HepG2 (cell line): ENCODE data around the gene COL5A1. TPM values are rescaled to one million over a fixed set of nuclear protein-coding genes. Genes with fewer than 3 reads are reported as not detected.

Source experiments
- ATAC-seq: fragments of 200-7000 bp; cut with Tn5 transposase; 3 replicates; pipeline ENCODE4 v1.9.1; 2020; ENCODE audit warnings: mild to moderate bottlenecking, moderate library complexity
- BruUV-seq: library from RNA; stranded (reverse); fragments of 400-500 nt; replicated peaks from 2 replicates; lab custom pipeline; 2021; lab: Mats Ljungman, UMichigan
- CTCF ChIA-PET: fragments of 300-600 bp; formaldehyde crosslinking; extraction: SDS; loops from one replicate; lab custom pipeline; 2021; ENCODE audit warnings: low total read pairs, inconsistent platforms, low intra/inter-chr PET ratio; lab: Yijun Ruan, JAX
- POLR2A ChIA-PET: fragments of 350-600 bp; sonication (Branson Sonifier 250); formaldehyde crosslinking; loops from one replicate; lab custom pipeline; 2020; ENCODE audit warnings: antibody characterized with exemption, inconsistent platforms; lab: Yijun Ruan, JAX
- DNase-seq: peaks from one replicate; pipeline ENCODE4 v3.0.0-alpha.2; 2015; ENCODE audit warnings: low spot score
- FAIRE-seq: peaks from 3 replicates; lab custom pipeline; 2011; peaks lifted over from hg19 to GRCh38; lab: Jason Lieb, UNC
- H2AFZ ChIP-seq: one replicate; pipeline ENCODE4 v1.6.1; 2011; ENCODE audit warnings: low read length, inconsistent platforms
- H3K27ac ChIP-seq: fragments of 300-600 bp; 3 replicates; pipeline ENCODE4 v1.8.0; 2011; ENCODE audit warnings: mixed run types, mild to moderate bottlenecking, mixed read lengths, low read length, inconsistent platforms; ENCODE audit not compliant: insufficient read depth; ENCODE audit errors: extremely low read length
- H3K27me3 ChIP-seq, 2 experiments: fragments of 200-600 bp in 1 of 2; 2 replicates in 1 of 2; 3 replicates in 1 of 2; pipeline versions ENCODE4 v1.6.0 to v1.8.0; 2011; ENCODE audit warnings: low read length in 2 of 2, mild to moderate bottlenecking in 2 of 2, moderate library complexity in 2 of 2, inconsistent platforms in 1 of 2; ENCODE audit not compliant: insufficient read depth in 2 of 2, control insufficient read depth in 1 of 2
- H3K36me3 ChIP-seq, 2 experiments: fragments of 200-600 bp in 1 of 2; replicated peaks in 1 of 2; 2 replicates in 1 of 2; 3 replicates in 1 of 2; pipeline versions ENCODE4 v1.5.1 to v1.8.0; 2011; ENCODE audit warnings: low read length in 2 of 2, inconsistent platforms in 1 of 2; ENCODE audit not compliant: insufficient read depth in 2 of 2, control insufficient read depth in 1 of 2
- H3K4me1 ChIP-seq: 2 replicates; pipeline ENCODE4 v1.5.1; 2012; ENCODE audit warnings: low read length, inconsistent platforms; ENCODE audit not compliant: insufficient read depth
- H3K4me2 ChIP-seq: 2 replicates; pipeline ENCODE4 v1.6.0; 2011; ENCODE audit warnings: low read depth, low read length, inconsistent platforms
- H3K4me3 ChIP-seq, 3 experiments: fragments of 200-600 bp in 1 of 3; sonication (generic), shearing (Covaris generic) in 1 of 3; replicated peaks in 1 of 3; 2 replicates each; pipeline ENCODE4 v1.5.1; 2011 to 2016; ENCODE audit warnings: low read length in 3 of 3, inconsistent platforms in 2 of 3, low read depth in 2 of 3, mild to moderate bottlenecking in 2 of 3, control low read depth in 1 of 3, mixed read lengths in 1 of 3; ENCODE audit not compliant: insufficient read depth in 1 of 3
- H3K79me2 ChIP-seq: one replicate; pipeline ENCODE4 v1.6.1; 2011; ENCODE audit warnings: low read length, inconsistent platforms; ENCODE audit not compliant: insufficient read depth
- H3K9ac ChIP-seq: 2 replicates; pipeline ENCODE4 v1.6.0; 2011; ENCODE audit warnings: mild to moderate bottlenecking, low read depth, low read length, inconsistent platforms; ENCODE audit not compliant: insufficient read depth
- H3K9me3 ChIP-seq: 2 replicates; pipeline ENCODE4 v1.5.1; 2012; ENCODE audit warnings: mild to moderate bottlenecking, low read length
- H4K20me1 ChIP-seq: 2 replicates; pipeline ENCODE4 v1.6.0; 2011; ENCODE audit warnings: inconsistent platforms, mild to moderate bottlenecking, low read length, moderate library complexity; ENCODE audit not compliant: insufficient read depth
- CHCHD3 ChIP-seq: sonication (generic); formaldehyde crosslinking; IDR thresholded peaks from 2 replicates; pipeline ENCODE4 v1.8.0; 2022; ENCODE audit warnings: mild to moderate bottlenecking, missing genetic modification reagents, moderate library complexity
- CREB1 ChIP-seq, 2 experiments: fragments of 450-650 bp in 1 of 2; IDR thresholded peaks; 2 replicates each; pipeline ENCODE4 v1.6.1; 2016 to 2017; ENCODE audit warnings: control low read depth in 1 of 2, mild to moderate bottlenecking in 1 of 2, missing compliant biosample characterization in 1 of 2, missing genetic modification characterization in 1 of 2
- HCFC1 ChIP-seq: fragments of 150-350 bp; IDR thresholded peaks from 2 replicates; pipeline ENCODE4 v1.6.1; 2014; ENCODE audit warnings: low read depth, low read length
- HOMEZ ChIP-seq: IDR thresholded peaks from 2 replicates; pipeline ENCODE4 v1.6.1; 2016; ENCODE audit warnings: low read depth
- MATR3 ChIP-seq: sonication (generic); formaldehyde crosslinking; IDR thresholded peaks from 2 replicates; pipeline ENCODE4 v1.4.0; 2020; ENCODE audit warnings: missing genetic modification reagents
- MED8 ChIP-seq: sonication (generic); formaldehyde crosslinking; IDR thresholded peaks from 2 replicates; pipeline ENCODE4 v1.8.1; 2023; ENCODE audit warnings: mild to moderate bottlenecking, missing genetic modification reagents; ENCODE audit not compliant: insufficient replicate concordance
- POLR2A ChIP-seq, 2 experiments: IDR thresholded peaks; 2 replicates each; pipeline ENCODE4 v1.6.1; 2011; ENCODE audit warnings: low read depth in 2 of 2, low read length in 2 of 2, mild to moderate bottlenecking in 1 of 2, moderate library complexity in 1 of 2; ENCODE audit not compliant: insufficient read depth in 1 of 2
- SP4 ChIP-seq: sonication (generic); formaldehyde crosslinking; IDR thresholded peaks from 2 replicates; pipeline ENCODE4 v1.8.1; 2023; ENCODE audit warnings: mild to moderate bottlenecking, missing genetic modification reagents
- ZFP36L2 ChIP-seq: sonication (generic); formaldehyde crosslinking; IDR thresholded peaks from 2 replicates; pipeline ENCODE4 v1.4.0; 2020; ENCODE audit warnings: missing genetic modification reagents
- ZNF235 ChIP-seq: sonication (generic); formaldehyde crosslinking; IDR thresholded peaks from 2 replicates; pipeline ENCODE4 v1.8.1; 2023; ENCODE audit warnings: mild to moderate bottlenecking, missing genetic modification reagents, borderline replicate concordance
- ZNF484 ChIP-seq: sonication (generic); formaldehyde crosslinking; IDR thresholded peaks from 2 replicates; pipeline ENCODE4 v1.5.1; 2020; ENCODE audit warnings: mild to moderate bottlenecking, low read depth, missing genetic modification reagents, borderline replicate concordance
- ZNF609 ChIP-seq: sonication (generic); formaldehyde crosslinking; IDR thresholded peaks from 2 replicates; pipeline ENCODE4 v1.4.0; 2020; ENCODE audit warnings: mild to moderate bottlenecking, missing genetic modification reagents, borderline replicate concordance
- WGBS: methylation state at CpG from one replicate; pipeline ENCODE4 v1.1.6; 2017; ENCODE audit warnings: low lambda C conversion rate; 5-methylcytosine and 5-hydroxymethylcytosine counted together
- in situ Hi-C: cut with HindIII; loops from 2 replicates; pipeline ENCODE4 v1.10.0; 2017; ENCODE audit warnings: low pct_unique_long_range_greater_than_20kb; ENCODE audit not compliant: extremely low pct_ligation_motif_present
- intact Hi-C: fragments of 100-400 bp; cut with micrococcal nuclease; formaldehyde crosslinking; loops from one replicate; pipeline ENCODE4 v1.10.0; 2022; ENCODE audit not compliant: unreplicated experiment
- polyA plus RNA-seq, 8 experiments: library from polyadenylated mRNA; depleted of rRNA in 3 of 8; stranded (reverse) in 7 of 8; unstranded in 1 of 8; fragments of >200 nt; fragmentation: Illumina TruSeq in 4 of 8; extraction: Trizol in 4 of 8; gene quantifications; 2 replicates each; pipeline versions ENCODE4 v1.2.1 to v1.2.3, GENCODE V29; 2011 to 2016; ENCODE audit warnings: low read depth in 4 of 8, missing spikeins in 1 of 8, mixed read lengths in 1 of 8; ENCODE audit not compliant: insufficient read depth in 1 of 8
- total RNA-seq, 5 experiments: library from RNA; depleted of rRNA; stranded (reverse); fragments of >200 nt; fragmentation: Illumina TruSeq; extraction: Trizol; gene quantifications; 2 replicates each; pipeline ENCODE4 v1.2.3, GENCODE V29; 2016; ENCODE audit warnings: low read depth in 1 of 5

COL5A1 gene
- total and polyA plus RNA-seq, 2 of the 13 experiments (the other 11 are each of a cell fraction or from before 2014, with no cell fraction given): not detected

GRCh38 chr9:134750450-134751155 lies 109.0 kb downstream of the COL5A1 start:
- Histone ChIP-seq H3K27ac (no peak overlapping the region), H3K4me2 (no peak overlapping the region), H2AFZ (no peak overlapping the region), H3K9ac (no peak overlapping the region), H3K4me3 (no peak overlapping the region), H4K20me1 (no peaks in the 10 kb centered on the region), H3K9me3 (peaks cover 13% of the 10 kb centered on the region; the same call in 1 of the 2 replicates), H3K36me3 (no peaks in the 10 kb centered on the region), H3K79me2 (no peaks in the 10 kb centered on the region), H3K27me3 (peaks cover 9 to 34% of the 10 kb centered on the region in 2 experiments; a peak in 3 of 5 replicates), H3K4me1 (no peaks in the 10 kb centered on the region)
- intact Hi-C loops (no loop called here), in situ Hi-C loops (no loop called here)
- ChIA-PET POLR2A (no interaction called here), CTCF (no interaction called here)
- FAIRE-seq (no peak), DNase-seq (no peak), ATAC-seq (no peak)
- 41% methylated on average over 13 of the region's 21 CpGs for whole genome bisulfite sequencing
- no TSS peak for BruUV-seq
- TF ChIP-seq HOMEZ (CRISPR knock-in tag) (no peak), CREB1 (IDR thresholded peaks at IDR 0.05) (peak; percentile 31; the same call in 1 of the 2 replicates), CREB1 (CRISPR knock-in tag; IDR thresholded peaks at IDR 0.05) (no peak)

- Histone ChIP-seq H4K20me1 (no peaks in the 10 kb centered on the region), H3K4me3 (no peak overlapping the region), H3K4me1 (no peaks in the 10 kb centered on the region), H3K9me3 (peaks cover 13% of the 10 kb centered on the region; the same call in 1 of the 2 replicates), H2AFZ (no peak overlapping the region), H3K4me2 (no peak overlapping the region), H3K36me3 (no peaks in the 10 kb centered on the region), H3K27ac (no peak overlapping the region), H3K27me3 (peaks cover 15 to 42% of the 10 kb centered on the region in 2 experiments; a peak in 3 of 5 replicates), H3K79me2 (no peaks in the 10 kb centered on the region), H3K9ac (no peak overlapping the region)
- intact Hi-C loops: no loop called here
- WGBS: 10% methylated on average over 5 of the region's 5 CpGs
- no peak for DNase-seq
- in situ Hi-C loops: no loop called here
- ATAC-seq: no peak
- POLR2A ChIA-PET: no interaction called here
- no peak for FAIRE-seq
- CTCF ChIA-PET: no interaction called here
- BruUV-seq: no TSS peak
- TF ChIP-seq HCFC1 (no peak), ZNF484 (no peak), ZFP36L2 (CRISPR knock-in tag) (no peak), ZNF609 (CRISPR knock-in tag) (no peak), MATR3 (CRISPR knock-in tag) (no peak), SP4 (no peak), MED8 (CRISPR knock-in tag) (no peak), CHCHD3 (CRISPR knock-in tag) (no peak), POLR2A (IDR thresholded peaks at IDR 0.05; ENCODE audit: insufficient read depth in 1 of 2, low read depth in 2 of 2, low read length in 2 of 2) (no peak), ZNF235 (CRISPR knock-in tag) (no peak)
Observed at GRCh38 chr9:134751622-134752021, 110.0 kb downstream of the COL5A1 start.
